GM06990 (cell line): ENCODE data around the gene SLX9.

ENCODE experiments used
- DNase-seq: peaks from one replicate; pipeline ENCODE4 v3.0.0-alpha.2; 2011; ENCODE audit not compliant: insufficient read length; ENCODE audit errors: extremely low read depth
- H3K27me3 ChIP-seq: replicated peaks from 2 replicates; pipeline ENCODE4 v1.6.0; 2011; ENCODE audit warnings: low read length; ENCODE audit not compliant: control insufficient read depth, insufficient read depth
- H3K36me3 ChIP-seq: 2 replicates; pipeline ENCODE4 v1.5.1; 2011; ENCODE audit warnings: low read length; ENCODE audit not compliant: control insufficient read depth, insufficient read depth
- H3K4me3 ChIP-seq: replicated peaks from 2 replicates; pipeline ENCODE4 v1.5.1; 2011; ENCODE audit warnings: low read depth, mild to moderate bottlenecking, control low read depth, low read length
- CTCF ChIP-seq: IDR thresholded peaks from 2 replicates; pipeline ENCODE4 v1.5.1; 2011; ENCODE audit warnings: low read length, control low read depth, mild to moderate bottlenecking, inconsistent platforms; ENCODE audit not compliant: insufficient read depth, poor library complexity, severe bottlenecking

The SLX9 gene

DNA sequence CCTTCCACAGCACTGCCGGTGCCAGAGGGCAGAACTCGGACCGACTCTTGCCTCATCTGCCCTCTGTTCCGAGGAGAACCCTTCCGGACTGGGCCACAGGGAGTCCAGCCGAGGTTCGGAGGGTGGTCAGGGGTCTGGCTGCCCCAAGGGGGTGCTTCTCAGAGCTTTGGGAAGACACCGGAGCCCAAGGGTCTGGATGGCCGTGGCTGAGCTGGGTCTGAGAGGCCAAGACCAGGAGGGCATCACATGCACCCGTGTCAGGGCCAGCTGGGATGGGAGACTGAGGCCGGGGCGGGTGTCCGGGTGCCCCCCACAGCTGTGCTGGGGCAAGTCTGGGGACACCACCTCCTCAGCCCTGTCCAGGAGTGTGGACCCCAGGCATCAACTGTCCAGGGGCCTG, 51.1 kb downstream of the SLX9 start:
- no peak for DNase-seq
- Histone ChIP-seq H3K27me3 (no peaks in the 10 kb centered on the region; the same call in 1 of the 2 replicates), H3K4me3 (no peak overlapping the region), H3K36me3 (no peaks in the 10 kb centered on the region)
- no peak for TF ChIP-seq CTCF

DNA sequence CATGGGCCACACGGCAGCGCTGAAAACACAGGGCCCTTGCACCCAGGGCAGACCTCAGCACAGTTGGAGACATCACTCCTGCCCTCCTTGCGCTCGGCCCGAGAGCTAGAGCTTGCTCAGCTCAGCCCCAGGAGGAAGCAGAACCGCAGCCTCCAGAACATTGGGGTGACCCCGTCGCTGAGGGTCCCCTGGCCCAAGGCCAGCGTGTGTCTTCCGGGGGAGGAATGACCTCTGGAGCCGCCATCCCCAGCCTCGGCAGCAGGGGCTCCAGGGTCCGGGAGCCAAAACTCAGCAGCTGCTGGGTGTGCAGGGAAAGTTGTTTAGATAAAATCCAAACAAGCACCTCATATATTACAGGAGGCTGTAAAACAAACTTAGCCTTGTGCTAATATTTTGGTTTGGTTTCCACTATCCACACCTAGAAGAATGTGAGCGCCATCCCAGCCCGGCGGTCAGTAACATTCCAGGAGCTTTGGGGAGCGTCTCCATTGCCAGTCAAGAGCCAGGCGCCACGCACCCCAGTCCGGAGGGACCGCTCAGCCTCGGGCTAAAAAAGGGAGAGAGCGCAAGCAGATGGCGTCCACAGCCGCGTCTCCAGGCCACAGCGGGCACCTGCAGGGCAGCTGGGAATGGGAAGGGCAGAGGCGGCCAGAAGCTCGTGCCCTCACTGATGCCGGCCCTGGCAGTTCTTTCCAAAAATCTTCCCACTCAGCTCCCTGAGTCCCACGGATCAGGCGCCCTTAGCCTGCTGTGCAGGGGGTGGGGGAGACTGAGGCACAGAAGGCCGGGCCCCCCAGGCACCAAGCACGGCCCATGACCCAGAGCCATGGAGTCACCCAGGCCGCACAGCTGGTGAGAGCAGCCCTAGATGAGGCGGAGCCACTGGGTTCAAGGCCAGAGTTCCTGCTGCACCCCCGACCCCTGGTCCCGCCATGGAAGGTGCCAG, 52.0 kb downstream of the SLX9 start:
- no peak for DNase-seq
- Histone ChIP-seq H3K36me3 (no peaks in the 10 kb centered on the region), H3K27me3 (no peaks in the 10 kb centered on the region; the same call in 1 of the 2 replicates), H3K4me3 (no peak overlapping the region)
- TF ChIP-seq CTCF: no peak

DNA sequence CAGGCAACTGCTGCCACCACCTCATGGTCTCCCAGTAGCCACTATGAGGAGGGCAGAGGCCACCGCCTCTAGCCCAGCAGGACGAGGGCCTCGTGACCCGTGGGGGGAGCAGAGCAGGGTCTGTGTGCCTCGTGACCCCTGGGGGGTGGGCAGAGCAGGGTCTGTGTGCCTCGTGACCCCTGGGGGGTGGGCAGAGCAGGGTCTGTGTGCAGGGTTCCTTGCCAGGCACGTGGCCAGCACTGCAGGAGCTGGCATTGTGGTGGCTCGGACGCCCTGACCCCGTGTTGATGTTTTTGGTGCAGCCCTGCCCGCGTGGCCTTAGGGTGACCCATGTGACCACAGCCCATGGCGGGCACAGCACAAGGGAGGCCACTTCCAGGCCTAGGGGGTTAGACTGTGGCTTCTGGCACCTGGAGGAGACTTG, 52.8 kb downstream of the SLX9 start:
- no peaks in the 10 kb centered on the region for H3K36me3 ChIP-seq
- H3K27me3 ChIP-seq: no peaks in the 10 kb centered on the region; the same call in 1 of the 2 replicates
- TF ChIP-seq CTCF: no peak
- H3K4me3 ChIP-seq: no peak overlapping the region
- DNase-seq: no peak

DNA sequence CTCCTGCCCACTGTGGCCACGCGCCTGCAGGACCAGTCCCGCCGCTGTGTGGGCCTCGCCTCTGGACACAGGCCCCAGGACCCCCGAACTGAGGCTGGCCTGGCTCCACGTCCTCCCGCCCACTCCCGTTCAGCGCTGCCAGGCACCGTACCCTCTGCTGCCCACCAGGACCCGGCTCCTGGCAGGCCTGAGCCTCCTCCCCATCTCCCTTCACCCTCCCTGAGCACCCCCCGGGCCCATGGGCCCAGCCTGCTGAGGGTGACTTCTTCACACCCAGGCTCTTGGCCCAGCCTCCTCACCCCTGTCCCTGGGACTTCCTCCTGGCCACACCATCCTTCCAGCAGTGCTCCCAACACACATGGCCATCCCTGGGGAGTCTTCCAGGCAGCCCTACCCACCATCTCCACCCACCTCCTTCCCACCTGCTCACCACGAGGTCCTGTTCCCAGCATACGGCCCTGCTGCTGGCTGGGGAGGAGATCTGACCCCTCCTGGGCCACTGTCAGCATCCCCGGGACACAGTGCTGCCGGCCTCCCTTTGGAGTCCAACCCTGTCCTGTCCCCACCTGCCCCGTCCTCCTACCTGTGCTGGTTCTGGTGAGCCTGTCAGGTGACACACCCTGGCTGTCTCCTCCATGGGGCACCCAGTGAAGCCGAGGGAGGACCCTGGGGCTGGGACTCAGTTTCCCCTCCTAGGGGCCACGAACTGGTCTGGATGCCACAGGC, 53.7 kb downstream of the SLX9 start:
- DNase-seq: no peak
- Histone ChIP-seq H3K4me3 (no peak overlapping the region), H3K36me3 (no peaks in the 10 kb centered on the region), H3K27me3 (no peaks in the 10 kb centered on the region; the same call in 1 of the 2 replicates)
- no peak for TF ChIP-seq CTCF

GRCh38 chr21:44994047-44994694, 54.3 kb downstream of the SLX9 start:
- no peaks in the 10 kb centered on the region for H3K36me3 ChIP-seq
- no peak overlapping the region for H3K4me3 ChIP-seq
- no peak for DNase-seq
- TF ChIP-seq CTCF: no peak
- H3K27me3 ChIP-seq: no peaks in the 10 kb centered on the region; the same call in 1 of the 2 replicates
